ENCODE data around the gene CEP131.

DNA sequence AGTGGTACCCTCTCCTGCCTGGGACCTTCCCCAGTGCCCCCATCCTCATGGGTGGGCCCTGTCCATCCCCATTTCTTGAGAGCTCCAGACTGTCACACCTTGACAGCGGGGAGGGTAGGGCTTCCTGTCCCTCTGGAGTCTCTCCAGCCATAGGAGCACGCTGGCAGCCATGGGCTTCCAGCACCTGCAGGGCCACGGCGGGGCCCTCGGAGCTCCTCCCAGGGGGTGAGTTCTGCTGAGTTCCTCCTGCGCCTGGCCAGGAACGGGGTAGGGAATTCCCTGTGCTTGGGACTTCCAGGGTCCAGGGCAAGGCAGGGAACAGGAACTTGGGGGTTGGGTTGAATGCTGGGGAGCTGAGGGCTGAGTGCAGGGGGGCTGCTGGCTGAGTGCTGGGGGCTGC is 33.7 kb downstream of the CEP131 start:
- TF ChIP-seq, protein P1, sequence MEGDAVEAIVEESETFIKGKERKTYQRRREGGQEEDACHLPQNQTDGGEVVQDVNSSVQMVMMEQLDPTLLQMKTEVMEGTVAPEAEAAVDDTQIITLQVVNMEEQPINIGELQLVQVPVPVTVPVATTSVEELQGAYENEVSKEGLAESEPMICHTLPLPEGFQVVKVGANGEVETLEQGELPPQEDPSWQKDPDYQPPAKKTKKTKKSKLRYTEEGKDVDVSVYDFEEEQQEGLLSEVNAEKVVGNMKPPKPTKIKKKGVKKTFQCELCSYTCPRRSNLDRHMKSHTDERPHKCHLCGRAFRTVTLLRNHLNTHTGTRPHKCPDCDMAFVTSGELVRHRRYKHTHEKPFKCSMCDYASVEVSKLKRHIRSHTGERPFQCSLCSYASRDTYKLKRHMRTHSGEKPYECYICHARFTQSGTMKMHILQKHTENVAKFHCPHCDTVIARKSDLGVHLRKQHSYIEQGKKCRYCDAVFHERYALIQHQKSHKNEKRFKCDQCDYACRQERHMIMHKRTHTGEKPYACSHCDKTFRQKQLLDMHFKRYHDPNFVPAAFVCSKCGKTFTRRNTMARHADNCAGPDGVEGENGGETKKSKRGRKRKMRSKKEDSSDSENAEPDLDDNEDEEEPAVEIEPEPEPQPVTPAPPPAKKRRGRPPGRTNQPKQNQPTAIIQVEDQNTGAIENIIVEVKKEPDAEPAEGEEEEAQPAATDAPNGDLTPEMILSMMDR (conservative IDR thresholded peaks at IDR 0.05 in 1 of 2, IDR thresholded peaks at IDR 0.05 in 1 of 2; ENCODE audit: extremely low read depth in 1 of 2, insufficient read depth in 1 of 2, low read depth in 1 of 2, low read length in 2 of 2): no peak
- no peak for TF ChIP-seq EZH2 (IDR thresholded peaks at IDR 0.05; ENCODE audit: borderline replicate concordance, low read length)

Measured in mammary epithelial cell (primary cell).